HCT116 (cell line): ENCODE results near the gene MCTS1. TPM values are rescaled to one million over a fixed set of nuclear protein-coding genes. Genes with fewer than 3 reads are reported as not detected.

Experiments
- ATAC-seq: fragments of 200-7000 bp; cut with Tn5 transposase; 2 replicates; pipeline ENCODE4 v1.9.1; 2020; ENCODE audit warnings: mild to moderate bottlenecking, moderate library complexity
- BruUV-seq: library from RNA; stranded (reverse); fragments of 400-500 nt; replicated peaks from 2 replicates; lab custom pipeline; 2021; lab: Mats Ljungman, UMichigan
- CTCF ChIA-PET: fragments of 300-600 bp; sonication (Branson Sonifier 250); formaldehyde crosslinking; loops from one replicate; lab custom pipeline; 2021; ENCODE audit warnings: antibody characterized with exemption; lab: Charles Lee
- POLR2A ChIA-PET: fragments of 300-600, 350-600 bp; sonication (Branson Sonifier 250); formaldehyde crosslinking; loops from one replicate; lab custom pipeline; 2021; ENCODE audit warnings: antibody characterized with exemption; lab: Charles Lee
- RAD21 ChIA-PET, 2 experiments: fragments of 300-600 bp; sonication (Branson Sonifier 250); formaldehyde crosslinking; loops; one replicate each; lab custom pipeline; 2023; ENCODE audit warnings: low total read pairs in 2 of 2; ENCODE audit not compliant: uncharacterized antibody in 2 of 2, unreplicated experiment in 2 of 2, low non-redundant PET in 1 of 2; lab: Charles Lee
- DNase-seq: peaks from one replicate; pipeline ENCODE4 v3.0.0-alpha.2; 2010; ENCODE audit warnings: low read depth, low spot score
- H2AFZ ChIP-seq: fragments of 200-600 bp; shearing (Covaris generic), sonication (generic); 2 replicates; pipeline ENCODE4 v1.6.1; 2017; ENCODE audit warnings: low read depth, mixed run types, mixed read lengths, antibody characterized with exemption, low read length; ENCODE audit not compliant: poor library complexity, severe bottlenecking
- H3K27ac ChIP-seq: 2 replicates; pipeline ENCODE4 v1.5.1; 2012; ENCODE audit warnings: low read depth, low read length
- H3K27me3 ChIP-seq: fragments of 200-600 bp; sonication (generic); 2 replicates; pipeline ENCODE4 v1.6.1; 2016; ENCODE audit warnings: mixed run types, low read length, mixed read lengths; ENCODE audit not compliant: insufficient read depth
- H3K36me3 ChIP-seq, 2 experiments: fragments of 200-500 bp in 1 of 2; fragments of 200-600 bp in 1 of 2; sonication (Bioruptor generic) in 1 of 2; sonication (generic) in 1 of 2; 2 replicates each; pipeline versions ENCODE4 v1.5.1 to v1.6.1; 2014 to 2016; ENCODE audit warnings: low read length in 2 of 2, inconsistent platforms in 1 of 2, mixed read lengths in 1 of 2, mixed run types in 1 of 2; ENCODE audit not compliant: insufficient read depth in 2 of 2, control insufficient read depth in 1 of 2
- H3K4me1 ChIP-seq, 2 experiments: fragments of 200-600 bp in 1 of 2; sonication (generic) in 1 of 2; 2 replicates each; pipeline versions ENCODE4 v1.5.1 to v1.6.1; 2012 to 2017; ENCODE audit warnings: low read length in 2 of 2, inconsistent platforms in 1 of 2, mild to moderate bottlenecking in 1 of 2, mixed read lengths in 1 of 2, mixed run types in 1 of 2, moderate library complexity in 1 of 2; ENCODE audit not compliant: insufficient read depth in 2 of 2, control insufficient read depth in 1 of 2
- H3K4me2 ChIP-seq: fragments of 200-600 bp; sonication (generic); 2 replicates; pipeline ENCODE4 v1.6.1; 2017; ENCODE audit warnings: mixed run types, low read length, mixed read lengths
- H3K4me3 ChIP-seq, 2 experiments: fragments of 200-600 bp in 1 of 2; sonication (generic) in 1 of 2; replicated peaks in 1 of 2; 2 replicates each; pipeline ENCODE4 v1.5.1; 2011 to 2016; ENCODE audit warnings: low read length in 2 of 2, control low read depth in 1 of 2, low read depth in 1 of 2, mild to moderate bottlenecking in 1 of 2, mixed read lengths in 1 of 2, mixed run types in 1 of 2
- H3K79me2 ChIP-seq: fragments of 200-600 bp; sonication (generic); 2 replicates; pipeline ENCODE4 v1.6.1; 2017; ENCODE audit warnings: mild to moderate bottlenecking, mixed run types, low read length, moderate library complexity, mixed read lengths; ENCODE audit not compliant: insufficient read depth
- H3K9ac ChIP-seq: fragments of 200-600 bp; sonication (generic); 2 replicates; pipeline ENCODE4 v1.6.1; 2016; ENCODE audit warnings: low read length, mixed read lengths
- H3K9me2 ChIP-seq: fragments of 200-600 bp; sonication (generic), shearing (Covaris generic); 2 replicates; pipeline ENCODE4 v1.6.1; 2017; ENCODE audit warnings: mixed run types, mild to moderate bottlenecking, moderate library complexity; ENCODE audit not compliant: insufficient read depth
- H3K9me3 ChIP-seq, 2 experiments: fragments of 200-500 bp in 1 of 2; fragments of 200-600 bp in 1 of 2; sonication (Bioruptor generic) in 1 of 2; sonication (generic) in 1 of 2; 2 replicates each; pipeline ENCODE4 v1.6.1; 2014 to 2017; ENCODE audit warnings: low read length in 2 of 2, mixed read lengths in 2 of 2, inconsistent platforms in 1 of 2, low read depth in 1 of 2, mild to moderate bottlenecking in 1 of 2, mixed run types in 1 of 2, moderate library complexity in 1 of 2; ENCODE audit not compliant: control insufficient read depth in 1 of 2, insufficient read depth in 1 of 2
- H4K20me1 ChIP-seq: fragments of 200-600 bp; sonication (generic), shearing (Covaris generic); 2 replicates; pipeline ENCODE4 v1.6.1; 2017; ENCODE audit warnings: mixed run types, mild to moderate bottlenecking, moderate library complexity; ENCODE audit not compliant: insufficient read depth
- CEBPB ChIP-seq: IDR thresholded peaks from 2 replicates; pipeline ENCODE4 v1.6.1; 2012; ENCODE audit warnings: low read depth
- CTCF ChIP-seq, 3 experiments: fragments of 200-600 bp in 1 of 3; sonication (generic) in 1 of 3; IDR thresholded peaks in 2 of 3; conservative IDR thresholded peaks in 1 of 3; 2 replicates each; pipeline ENCODE4 v1.5.1; 2012 to 2017; ENCODE audit warnings: low read depth in 2 of 3, low read length in 2 of 3, antibody characterized with exemption in 1 of 3, borderline replicate concordance in 1 of 3, control low read depth in 1 of 3, mild to moderate bottlenecking in 1 of 3, mixed read lengths in 1 of 3, mixed run types in 1 of 3, moderate library complexity in 1 of 3; ENCODE audit not compliant: insufficient read depth in 1 of 3
- EZH2 ChIP-seq: fragments of 200-600 bp; sonication (generic); IDR thresholded peaks from 2 replicates; pipeline ENCODE4 v1.6.1; 2017; ENCODE audit warnings: antibody characterized with exemption, mixed run types
- EZH2phosphoT487 ChIP-seq: fragments of 200-600 bp; IDR thresholded peaks from 2 replicates; pipeline ENCODE4 v1.6.1; 2018; ENCODE audit warnings: antibody characterized with exemption, borderline replicate concordance
- POLR2A ChIP-seq: IDR thresholded peaks from 2 replicates; pipeline ENCODE4 v1.7.0; 2011; ENCODE audit warnings: borderline replicate concordance; ENCODE audit not compliant: insufficient read depth, insufficient read length; ENCODE audit errors: extremely low read depth
- REST ChIP-seq: IDR thresholded peaks from 2 replicates; pipeline ENCODE4 v1.6.1; 2012; ENCODE audit warnings: low read depth
- SP1 ChIP-seq: IDR thresholded peaks from 2 replicates; pipeline ENCODE4 v1.6.1; 2012; ENCODE audit warnings: low read depth
- YY1 ChIP-seq: IDR thresholded peaks from 2 replicates; pipeline ENCODE4 v1.6.1; 2011; ENCODE audit warnings: low read length, low read depth, moderate library complexity, mild to moderate bottlenecking; ENCODE audit not compliant: insufficient replicate concordance; ENCODE audit errors: extremely low read depth
- ZBTB33 ChIP-seq: IDR thresholded peaks from 2 replicates; pipeline ENCODE4 v1.6.1; 2011; ENCODE audit warnings: mild to moderate bottlenecking, low read length, moderate library complexity; ENCODE audit not compliant: insufficient replicate concordance; ENCODE audit errors: extremely low read depth
- intact Hi-C: fragments of 100-400 bp; cut with micrococcal nuclease; formaldehyde crosslinking; loops from 2 replicates; pipeline ENCODE4 v1.10.0; 2022
- total RNA-seq: library from RNA; stranded (reverse); gene quantifications from one replicate; pipeline ENCODE4 v1.2.1, GENCODE V29; 2021; ENCODE audit not compliant: unreplicated experiment

MCTS1 gene
- total RNA-seq, 1 experiment from 2014 or later: 49.5 TPM

- no peak for TF ChIP-seq ZBTB33
- no peak for TF ChIP-seq CTCF (IDR thresholded peaks at IDR 0.05 in 2 of 3, conservative IDR thresholded peaks at IDR 0.05 in 1 of 3; ENCODE audit: borderline replicate concordance in 1 of 3, insufficient read depth in 1 of 3, low read depth in 2 of 3, low read length in 2 of 3)
Measured at GRCh38 chrX:120603707-120604360, at the start of gene MCTS1 (continued).

GRCh38 chrX:120556251-120556650, 47.6 kb upstream of the MCTS1 start:
- H3K79me2 ChIP-seq: peaks cover 72% of the 10 kb centered on the region
- TF ChIP-seq CTCF (IDR thresholded peaks at IDR 0.05 in 2 of 3, conservative IDR thresholded peaks at IDR 0.05 in 1 of 3; ENCODE audit: borderline replicate concordance in 1 of 3, insufficient read depth in 1 of 3, low read depth in 2 of 3, low read length in 2 of 3) (no peak), EZH2 (no peak), REST (no peak), ZBTB33 (no peak), POLR2A (no peak), EZH2phosphoT487 (no peak), YY1 (no peak), CEBPB (no peak), SP1 (no peak)

More at GRCh38 chrX:120556251-120556650, 47.6 kb upstream of the MCTS1 start:
- H3K9me2 ChIP-seq: no peaks in the 10 kb centered on the region
- no peaks in the 10 kb centered on the region for H4K20me1 ChIP-seq
- no peaks in the 10 kb centered on the region for H3K9me3 ChIP-seq
- H3K9ac ChIP-seq: no peak overlapping the region
- RAD21 ChIA-PET: no interaction called here
- DNase-seq (no peak), ATAC-seq (no peak)
- no peak overlapping the region for H3K27ac ChIP-seq
- no peak overlapping the region for H3K4me3 ChIP-seq
- no TSS peak for BruUV-seq
- intact Hi-C loops: no loop called here
- H3K4me1 ChIP-seq: peaks cover 16 to 26% of the 10 kb centered on the region in 2 experiments
- no peak overlapping the region for H3K4me2 ChIP-seq
- POLR2A ChIA-PET: no interaction called here
- CTCF ChIA-PET: no interaction called here
- no peaks in the 10 kb centered on the region for H3K27me3 ChIP-seq
- H3K36me3 ChIP-seq: peaks cover 2 to 19% of the 10 kb centered on the region in 2 experiments; a peak in 2 of 4 replicates
- no peak overlapping the region for H2AFZ ChIP-seq
